GM19372 (cell line): Measurements from ENCODE around the gene B3GALT6.
"Not testable (repeated sequence)": the region's sequence is repeated elsewhere in the genome, so short reads cannot be mapped to it uniquely, and the experiment has no call there.

Source experiments
- ATAC-seq: cut with Tn5 transposase; IDR thresholded peaks from one replicate; pipeline ENCODE4 v1.9.1; 2021; ENCODE audit warnings: mild to moderate bottlenecking, low read depth, moderate library complexity; ENCODE audit not compliant: unreplicated experiment

Gene B3GALT6

GRCh38 chr1:1242461-1243265 lies 10.6 kb downstream of the B3GALT6 start:
- ATAC-seq: no peak

- ATAC-seq: no peak
These were observed 11.2 kb downstream of the B3GALT6 start for GRCh38 chr1:1243266-1243660.

- ATAC-seq: no peak
These were observed 11.8 kb downstream of the B3GALT6 start for GRCh38 chr1:1243807-1244191.

- ATAC-seq: no peak
These were observed 12.3 kb downstream of the B3GALT6 start for GRCh38 chr1:1244192-1244811.

- no peak for ATAC-seq
These were observed 13.3 kb downstream of the B3GALT6 start for GRCh38 chr1:1245178-1245816.

GRCh38 chr1:1245817-1246576 lies 14.0 kb downstream of the B3GALT6 start:
- ATAC-seq: no peak

- no peak for ATAC-seq
These were observed 14.7 kb downstream of the B3GALT6 start, which contains the start of gene C1QTNF12 for GRCh38 chr1:1246577-1247340. Gene C1QTNF12, minus strand, starts transcription at chr1:1246722. Its CDS starts 32 bp downstream, at chr1:1246690.

GRCh38 chr1:1247341-1247913 lies 15.4 kb downstream of the B3GALT6 start:
- no peak for ATAC-seq

GRCh38 chr1:1248009-1248913 lies 16.2 kb downstream of the B3GALT6 start:
- not testable (repeated sequence) for ATAC-seq

GRCh38 chr1:1250786-1251284 lies 18.8 kb downstream of the B3GALT6 start:
- no peak for ATAC-seq

GRCh38 chr1:1253314-1253713 lies 21.3 kb downstream of the B3GALT6 start:
- no peak for ATAC-seq

- ATAC-seq: no peak
These were observed 22.1 kb downstream of the B3GALT6 start for GRCh38 chr1:1253972-1254666.

- no peak for ATAC-seq
These were observed 22.6 kb downstream of the B3GALT6 start for GRCh38 chr1:1254667-1254998.

GRCh38 chr1:1255078-1255477 lies 23.0 kb downstream of the B3GALT6 start:
- ATAC-seq: no peak

GRCh38 chr1:1255611-1256010 lies 23.6 kb downstream of the B3GALT6 start:
- ATAC-seq: no peak

GRCh38 chr1:1256956-1257871 lies 25.2 kb downstream of the B3GALT6 start:
- no peak for ATAC-seq

- ATAC-seq: no peak
These were observed 27.1 kb downstream of the B3GALT6 start for GRCh38 chr1:1259119-1259488.
